Measurements from ENCODE around the gene MAP3K9.

The MAP3K9 gene

DNA sequence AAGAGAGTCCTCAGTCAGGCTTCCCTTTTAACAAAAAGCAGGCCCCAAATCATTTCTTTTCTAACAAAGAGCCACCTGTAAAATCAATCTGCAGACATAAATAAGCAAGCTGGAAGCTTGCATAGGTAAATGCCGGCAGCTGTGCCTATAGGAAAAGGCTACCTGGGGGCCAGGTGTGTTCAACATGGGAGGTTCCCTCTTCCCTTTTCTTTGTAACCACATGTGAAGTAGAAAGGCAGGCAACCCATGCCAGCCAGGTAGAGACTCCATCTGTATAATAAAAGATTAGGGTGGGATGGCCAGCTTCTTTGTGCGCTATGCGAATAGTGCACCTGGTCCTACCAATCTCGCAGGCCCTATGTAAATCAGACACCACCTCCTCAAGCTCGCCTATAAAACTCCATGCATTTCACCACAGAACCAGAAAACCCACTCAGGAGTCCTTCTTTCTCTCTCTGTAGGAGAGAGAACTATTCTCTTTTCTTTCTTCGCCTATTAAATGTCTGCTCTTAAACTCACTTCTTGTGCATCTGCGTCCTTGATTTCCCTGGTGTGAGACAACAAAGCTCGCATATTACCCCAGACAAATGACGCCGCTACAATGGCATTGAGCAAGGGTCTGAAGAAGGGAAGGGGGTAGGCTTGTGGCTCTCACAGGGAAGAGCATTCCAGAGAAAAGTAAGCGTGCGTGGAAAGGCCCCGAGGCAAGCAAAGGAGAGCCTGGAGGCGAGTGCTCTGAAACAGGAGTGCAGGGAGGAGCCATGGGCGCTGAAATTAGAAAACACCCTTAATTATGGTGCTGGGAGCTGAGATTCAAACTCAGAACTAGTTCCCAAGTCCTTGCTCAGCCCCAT, 100.4 kb downstream of the MAP3K9 start:
- no peaks in the 10 kb centered on the region for H3K9me3 ChIP-seq (replicated peaks; ENCODE audit: insufficient read depth, low read length)
- H2AFZ ChIP-seq (ENCODE audit: low read length): no peak overlapping the region
- H3K79me2 ChIP-seq (ENCODE audit: low read length): no peaks in the 10 kb centered on the region
- H3K9me2 ChIP-seq (replicated peaks; ENCODE audit: insufficient read depth, low read length): no peaks in the 10 kb centered on the region
- H3K27me3 ChIP-seq (replicated peaks; ENCODE audit: insufficient read depth, low read length): no peaks in the 10 kb centered on the region
- TF ChIP-seq EZH2 (optimal IDR thresholded peaks at IDR 0.05; ENCODE audit: low read depth, low read length): no peak
- TF ChIP-seq, protein P1, sequence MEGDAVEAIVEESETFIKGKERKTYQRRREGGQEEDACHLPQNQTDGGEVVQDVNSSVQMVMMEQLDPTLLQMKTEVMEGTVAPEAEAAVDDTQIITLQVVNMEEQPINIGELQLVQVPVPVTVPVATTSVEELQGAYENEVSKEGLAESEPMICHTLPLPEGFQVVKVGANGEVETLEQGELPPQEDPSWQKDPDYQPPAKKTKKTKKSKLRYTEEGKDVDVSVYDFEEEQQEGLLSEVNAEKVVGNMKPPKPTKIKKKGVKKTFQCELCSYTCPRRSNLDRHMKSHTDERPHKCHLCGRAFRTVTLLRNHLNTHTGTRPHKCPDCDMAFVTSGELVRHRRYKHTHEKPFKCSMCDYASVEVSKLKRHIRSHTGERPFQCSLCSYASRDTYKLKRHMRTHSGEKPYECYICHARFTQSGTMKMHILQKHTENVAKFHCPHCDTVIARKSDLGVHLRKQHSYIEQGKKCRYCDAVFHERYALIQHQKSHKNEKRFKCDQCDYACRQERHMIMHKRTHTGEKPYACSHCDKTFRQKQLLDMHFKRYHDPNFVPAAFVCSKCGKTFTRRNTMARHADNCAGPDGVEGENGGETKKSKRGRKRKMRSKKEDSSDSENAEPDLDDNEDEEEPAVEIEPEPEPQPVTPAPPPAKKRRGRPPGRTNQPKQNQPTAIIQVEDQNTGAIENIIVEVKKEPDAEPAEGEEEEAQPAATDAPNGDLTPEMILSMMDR (IDR thresholded peaks at IDR 0.05; ENCODE audit: low read length): no peak
- TF ChIP-seq EZH2phosphoT487 (IDR thresholded peaks at IDR 0.05; ENCODE audit: low read length): no peak
- no peak for DNase-seq
- H4K20me1 ChIP-seq (ENCODE audit: insufficient read depth, low read length): no peaks in the 10 kb centered on the region
- H3K4me1 ChIP-seq (ENCODE audit: low read length): no peaks in the 10 kb centered on the region
- H3K27ac ChIP-seq (ENCODE audit: low read length): no peak overlapping the region
- no peak overlapping the region for H3K4me3 ChIP-seq (ENCODE audit: low read length)
- H3K9ac ChIP-seq (ENCODE audit: low read length): no peak overlapping the region
- H3F3A ChIP-seq (ENCODE audit: insufficient read depth, low read length): no peaks in the 10 kb centered on the region
- H3K4me2 ChIP-seq (ENCODE audit: low read depth, low read length): no peak overlapping the region
- no peaks in the 10 kb centered on the region for H3K36me3 ChIP-seq (replicated peaks; ENCODE audit: insufficient read depth, low read length)

DNA sequence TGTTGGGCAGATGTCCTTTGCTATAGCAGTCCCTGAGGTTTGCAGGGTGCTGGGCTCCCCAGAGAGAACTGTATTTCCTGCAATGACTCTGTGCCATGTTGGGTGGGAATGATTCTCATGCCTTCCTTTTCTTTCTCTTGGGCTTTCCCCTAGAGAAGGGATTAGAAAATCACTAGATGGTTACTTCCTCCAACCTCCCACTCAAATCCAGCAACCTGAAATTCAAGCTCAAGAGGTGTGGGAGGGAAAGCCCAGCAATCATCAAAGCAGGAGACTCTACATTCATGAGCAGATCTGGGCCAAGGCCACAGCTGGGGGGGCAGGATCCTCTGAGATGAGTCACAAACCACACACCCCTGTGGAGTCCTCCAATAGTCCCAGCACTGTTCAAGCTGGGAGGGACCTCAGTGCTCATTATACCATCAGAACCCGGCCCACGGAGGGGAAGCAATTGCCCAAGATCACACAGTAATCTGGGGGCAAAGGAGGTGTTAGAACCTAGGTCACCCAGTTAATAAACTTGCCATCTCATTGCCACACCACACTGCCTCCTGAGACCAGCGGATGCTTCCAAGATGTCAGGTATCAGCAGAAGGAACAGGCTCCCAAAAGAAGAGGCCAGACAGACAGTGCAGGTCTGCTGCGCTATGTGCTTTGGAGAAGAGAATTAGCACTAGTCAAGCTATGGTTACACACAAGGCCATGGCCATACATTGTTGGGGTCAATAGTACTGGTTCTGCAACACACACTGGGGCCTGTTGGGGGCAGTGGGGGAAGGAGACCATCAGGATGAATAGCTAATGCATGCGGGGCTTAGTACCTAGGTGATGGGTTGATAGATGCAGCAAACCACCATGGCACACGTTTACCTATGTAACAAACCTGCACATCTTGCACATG, 101.9 kb downstream of the MAP3K9 start:
- Histone ChIP-seq H3K9me3 (replicated peaks; ENCODE audit: insufficient read depth, low read length) (no peaks in the 10 kb centered on the region), H3K9ac (ENCODE audit: low read length) (no peak overlapping the region), H3K36me3 (replicated peaks; ENCODE audit: insufficient read depth, low read length) (no peaks in the 10 kb centered on the region), H2AFZ (ENCODE audit: low read length) (no peak overlapping the region), H3K27me3 (replicated peaks; ENCODE audit: insufficient read depth, low read length) (no peaks in the 10 kb centered on the region), H3K27ac (ENCODE audit: low read length) (no peak overlapping the region), H3K4me3 (ENCODE audit: low read length) (no peak overlapping the region), H3K9me2 (replicated peaks; ENCODE audit: insufficient read depth, low read length) (no peaks in the 10 kb centered on the region), H3K4me1 (ENCODE audit: low read length) (no peaks in the 10 kb centered on the region), H3K4me2 (ENCODE audit: low read depth, low read length) (no peak overlapping the region), H3F3A (ENCODE audit: insufficient read depth, low read length) (no peaks in the 10 kb centered on the region), H4K20me1 (ENCODE audit: insufficient read depth, low read length) (no peaks in the 10 kb centered on the region), H3K79me2 (ENCODE audit: low read length) (no peaks in the 10 kb centered on the region)
- DNase-seq: no peak
- TF ChIP-seq EZH2phosphoT487 (IDR thresholded peaks at IDR 0.05; ENCODE audit: low read length) (no peak), EZH2 (optimal IDR thresholded peaks at IDR 0.05; ENCODE audit: low read depth, low read length) (no peak)
- TF ChIP-seq, protein P1 (IDR thresholded peaks at IDR 0.05; ENCODE audit: low read length): no peak

GRCh38 chr14:70706177-70706576, 103.1 kb downstream of the MAP3K9 start:
- Histone ChIP-seq H3K27ac (ENCODE audit: low read length) (no peak overlapping the region), H2AFZ (ENCODE audit: low read length) (no peak overlapping the region), H3K36me3 (replicated peaks; ENCODE audit: insufficient read depth, low read length) (no peaks in the 10 kb centered on the region), H3K79me2 (ENCODE audit: low read length) (no peaks in the 10 kb centered on the region), H3K4me2 (ENCODE audit: low read depth, low read length) (no peak overlapping the region), H3K9ac (ENCODE audit: low read length) (no peak overlapping the region), H3K4me3 (ENCODE audit: low read length) (no peak overlapping the region), H3K27me3 (replicated peaks; ENCODE audit: insufficient read depth, low read length) (no peaks in the 10 kb centered on the region), H4K20me1 (ENCODE audit: insufficient read depth, low read length) (no peaks in the 10 kb centered on the region), H3K9me2 (replicated peaks; ENCODE audit: insufficient read depth, low read length) (no peaks in the 10 kb centered on the region), H3K4me1 (ENCODE audit: low read length) (no peaks in the 10 kb centered on the region), H3F3A (ENCODE audit: insufficient read depth, low read length) (no peaks in the 10 kb centered on the region), H3K9me3 (replicated peaks; ENCODE audit: insufficient read depth, low read length) (no peaks in the 10 kb centered on the region)
- TF ChIP-seq EZH2 (optimal IDR thresholded peaks at IDR 0.05; ENCODE audit: low read depth, low read length): no peak
- no peak for TF ChIP-seq EZH2phosphoT487 (IDR thresholded peaks at IDR 0.05; ENCODE audit: low read length)
- TF ChIP-seq, protein P1 (IDR thresholded peaks at IDR 0.05; ENCODE audit: low read length): no peak
- no peak for DNase-seq
